HG03103 (cell line): ENCODE measurements around the gene PJA2.
"Not testable (repeated sequence)": the region's sequence is repeated elsewhere in the genome, so short reads cannot be mapped to it uniquely, and the experiment has no call there.

ENCODE experiments used
- ATAC-seq: cut with Tn5 transposase; IDR thresholded peaks from one replicate; pipeline ENCODE4 v1.9.1; 2021; ENCODE audit warnings: low read depth; ENCODE audit not compliant: unreplicated experiment

The PJA2 gene

GRCh38 chr5:109409844-109410388, at the start of gene PJA2:
Gene PJA2 (minus strand): TSS chr5:109409974. CDS start chr5:109383433, 26,541 bp downstream.
- peak; percentile 72 for ATAC-seq

GRCh38 chr5:109455598-109456096, 45.9 kb upstream of the PJA2 start:
- ATAC-seq: peak; percentile 100

GRCh38 chr5:109454731-109455505, 45.1 kb upstream of the PJA2 start:
- ATAC-seq: no peak

GRCh38 chr5:109453251-109453650, 43.5 kb upstream of the PJA2 start:
- no peak for ATAC-seq

GRCh38 chr5:109452661-109453060, 42.9 kb upstream of the PJA2 start:
- ATAC-seq: no peak

GRCh38 chr5:109451146-109451545, 41.4 kb upstream of the PJA2 start:
- no peak for ATAC-seq

GRCh38 chr5:109450129-109450877, 40.5 kb upstream of the PJA2 start:
- ATAC-seq: no peak

GRCh38 chr5:109448838-109449237, 39.1 kb upstream of the PJA2 start:
- no peak for ATAC-seq

GRCh38 chr5:109439590-109439989, 29.8 kb upstream of the PJA2 start:
- no peak for ATAC-seq

GRCh38 chr5:109426075-109426474, 16.3 kb upstream of the PJA2 start:
- ATAC-seq: no peak

GRCh38 chr5:109425521-109425920, 15.7 kb upstream of the PJA2 start:
- ATAC-seq: not testable (repeated sequence)

GRCh38 chr5:109421956-109422355, 12.2 kb upstream of the PJA2 start:
- no peak for ATAC-seq

GRCh38 chr5:109418712-109419352, 9.1 kb upstream of the PJA2 start:
- no peak for ATAC-seq

GRCh38 chr5:109416882-109417281, 7.1 kb upstream of the PJA2 start:
- ATAC-seq: no peak

GRCh38 chr5:109413921-109414461, 4.2 kb upstream of the PJA2 start:
- ATAC-seq: not testable (repeated sequence)

GRCh38 chr5:109413458-109413857, 3.7 kb upstream of the PJA2 start:
- no peak for ATAC-seq

GRCh38 chr5:109412981-109413402, 3.2 kb upstream of the PJA2 start:
- no peak for ATAC-seq

GRCh38 chr5:109411627-109412026, 1.9 kb upstream of the PJA2 start:
- no peak for ATAC-seq

GRCh38 chr5:109411149-109411514, 1.4 kb upstream of the PJA2 start:
- no peak for ATAC-seq

GRCh38 chr5:109410389-109411148, 795 bp upstream of the PJA2 start:
- ATAC-seq: no peak
